ENCODE data around the gene C6orf163. TPM values are rescaled to one million over a fixed set of nuclear protein-coding genes. Genes with fewer than 3 reads are reported as not detected.

C6orf163 gene
- total RNA-seq, 1 donor from 2014 or later, result 2.9 TPM

- Histone ChIP-seq H3K27me3 (ENCODE audit: insufficient read depth, low read length) (no peaks in the 10 kb centered on the region), H3K4me2 (ENCODE audit: low read length) (no peak overlapping the region), H3K79me2 (ENCODE audit: insufficient read depth, low read length) (no peaks in the 10 kb centered on the region), H3K36me3 (ENCODE audit: insufficient read depth, low read length) (no peaks in the 10 kb centered on the region), H3K27ac (ENCODE audit: low read depth, low read length) (no peak overlapping the region), H2AFZ (ENCODE audit: low read depth, low read length) (no peak overlapping the region), H4K20me1 (ENCODE audit: insufficient read depth, low read length) (no peaks in the 10 kb centered on the region), H3K9ac (ENCODE audit: low read length) (no peak overlapping the region), H3K4me1 (ENCODE audit: insufficient read depth, low read length) (no peaks in the 10 kb centered on the region), H3K4me3 (ENCODE audit: insufficient read depth, low read depth, low read length) (no peak overlapping the region), H3K9me3 (ENCODE audit: insufficient read depth, low read depth, low read length) (no peaks in the 10 kb centered on the region)
- Mint-ChIP-seq H3K27ac (ENCODE audit: unreplicated experiment) (no peak overlapping the region), H3K36me3 (ENCODE audit: low read depth, unreplicated experiment) (peaks cover 2% of the 10 kb centered on the region), H3K4me3 (ENCODE audit: unreplicated experiment) (no peak overlapping the region), H3K9me3 (ENCODE audit: unreplicated experiment) (peaks cover 2% of the 10 kb centered on the region), H3K4me1 (ENCODE audit: low read depth, unreplicated experiment) (no peaks in the 10 kb centered on the region), H3K27me3 (ENCODE audit: low read depth, unreplicated experiment) (no peaks in the 10 kb centered on the region)
- DNase-seq (ENCODE audit: low read depth) (no peak), FAIRE-seq (no peak)
- TF ChIP-seq CTCF (IDR thresholded peaks at IDR 0.05; ENCODE audit: insufficient read depth, low read depth, low read length) (no peak), EZH2 (IDR thresholded peaks at IDR 0.05; ENCODE audit: insufficient read depth, low read length) (no peak)
Measured at GRCh38 chr6:87397656-87398055, 53.0 kb downstream of the C6orf163 start.

- no peak overlapping the region for H2AFZ ChIP-seq (ENCODE audit: low read depth, low read length)
- no peaks in the 10 kb centered on the region for H3K27me3 ChIP-seq (ENCODE audit: insufficient read depth, low read length)
- no peaks in the 10 kb centered on the region for H3K79me2 ChIP-seq (ENCODE audit: insufficient read depth, low read length)
- Mint-ChIP-seq H3K4me3 (ENCODE audit: unreplicated experiment) (no peak overlapping the region), H3K27ac (ENCODE audit: unreplicated experiment) (no peak overlapping the region), H3K36me3 (ENCODE audit: low read depth, unreplicated experiment) (peaks cover 2% of the 10 kb centered on the region), H3K27me3 (ENCODE audit: low read depth, unreplicated experiment) (no peaks in the 10 kb centered on the region), H3K4me1 (ENCODE audit: low read depth, unreplicated experiment) (no peaks in the 10 kb centered on the region), H3K9me3 (ENCODE audit: unreplicated experiment) (peaks cover 2% of the 10 kb centered on the region)
- H3K4me1 ChIP-seq (ENCODE audit: insufficient read depth, low read length), result no peaks in the 10 kb centered on the region
- no peak for FAIRE-seq
- H4K20me1 ChIP-seq (ENCODE audit: insufficient read depth, low read length), result no peaks in the 10 kb centered on the region
- H3K9me3 ChIP-seq (ENCODE audit: insufficient read depth, low read depth, low read length), result no peaks in the 10 kb centered on the region
- no peak overlapping the region for H3K27ac ChIP-seq (ENCODE audit: low read depth, low read length)
- DNase-seq (ENCODE audit: low read depth), result no peak
- no peak overlapping the region for H3K4me3 ChIP-seq (ENCODE audit: insufficient read depth, low read depth, low read length)
- no peak overlapping the region for H3K4me2 ChIP-seq (ENCODE audit: low read length)
- H3K9ac ChIP-seq (ENCODE audit: low read length), result no peak overlapping the region
- TF ChIP-seq CTCF (IDR thresholded peaks at IDR 0.05; ENCODE audit: insufficient read depth, low read depth, low read length) (no peak), EZH2 (IDR thresholded peaks at IDR 0.05; ENCODE audit: insufficient read depth, low read length) (no peak)
- no peaks in the 10 kb centered on the region for H3K36me3 ChIP-seq (ENCODE audit: insufficient read depth, low read length)
Measured at GRCh38 chr6:87401832-87402231, 57.2 kb downstream of the C6orf163 start.

GRCh38 chr6:87407561-87407900 is 62.9 kb downstream of the C6orf163 start:
- Histone ChIP-seq H4K20me1 (ENCODE audit: insufficient read depth, low read length) (no peaks in the 10 kb centered on the region), H2AFZ (ENCODE audit: low read depth, low read length) (peak overlapping the region; percentile 89), H3K27ac (ENCODE audit: low read depth, low read length) (peak overlapping the region; percentile 25), H3K4me1 (ENCODE audit: insufficient read depth, low read length) (peaks cover 4% of the 10 kb centered on the region), H3K27me3 (ENCODE audit: insufficient read depth, low read length) (no peaks in the 10 kb centered on the region), H3K4me2 (ENCODE audit: low read length) (peak overlapping the region; percentile 96), H3K36me3 (ENCODE audit: insufficient read depth, low read length) (no peaks in the 10 kb centered on the region), H3K79me2 (ENCODE audit: insufficient read depth, low read length) (no peaks in the 10 kb centered on the region), H3K9ac (ENCODE audit: low read length) (peak overlapping the region; percentile 75), H3K9me3 (ENCODE audit: insufficient read depth, low read depth, low read length) (no peaks in the 10 kb centered on the region), H3K4me3 (ENCODE audit: insufficient read depth, low read depth, low read length) (peak overlapping the region; percentile 95)
- peak; percentile 18 for DNase-seq (ENCODE audit: low read depth)
- H3K27me3 Mint-ChIP-seq (ENCODE audit: low read depth, unreplicated experiment), result no peaks in the 10 kb centered on the region
- peak; percentile 17 for FAIRE-seq
- H3K9me3 Mint-ChIP-seq (ENCODE audit: unreplicated experiment), result no peaks in the 10 kb centered on the region
- H3K4me3 Mint-ChIP-seq (ENCODE audit: unreplicated experiment), result peak overlapping the region; percentile 91
- no peaks in the 10 kb centered on the region for H3K36me3 Mint-ChIP-seq (ENCODE audit: low read depth, unreplicated experiment)
- no peaks in the 10 kb centered on the region for H3K4me1 Mint-ChIP-seq (ENCODE audit: low read depth, unreplicated experiment)
- peak overlapping the region; percentile 79 for H3K27ac Mint-ChIP-seq (ENCODE audit: unreplicated experiment)
- TF ChIP-seq EZH2 (IDR thresholded peaks at IDR 0.05; ENCODE audit: insufficient read depth, low read length), result no peak
- no peak for TF ChIP-seq CTCF (IDR thresholded peaks at IDR 0.05; ENCODE audit: insufficient read depth, low read depth, low read length)

Data from astrocyte (in vitro differentiated cells and primary cell).